H9 (cell line): ENCODE data around the gene TMEM178B. TPM values are rescaled to one million over a fixed set of nuclear protein-coding genes. Genes with fewer than 3 reads are reported as not detected.

ENCODE experiments used
- DNase-seq: peaks from one replicate; pipeline ENCODE4 v3.0.0-alpha.2; 2017
- H2AFZ ChIP-seq: one replicate; pipeline ENCODE4 v1.6.1; 2013; ENCODE audit warnings: mild to moderate bottlenecking, low read length, control low read depth, moderate library complexity
- H2AK5ac ChIP-seq: 2 replicates; pipeline ENCODE4 v1.6.1; 2013; ENCODE audit warnings: low read length, control low read depth, mixed read lengths; ENCODE audit not compliant: insufficient read length
- H2BK120ac ChIP-seq: one replicate; pipeline ENCODE4 v1.6.1; 2013; ENCODE audit warnings: low read depth, mild to moderate bottlenecking, low read length, control low read depth, inconsistent platforms; ENCODE audit not compliant: poor library complexity, severe bottlenecking
- H2BK12ac ChIP-seq: 2 replicates; pipeline ENCODE4 v1.6.1; 2013; ENCODE audit warnings: low read length, control low read depth, mixed read lengths, low read depth; ENCODE audit not compliant: insufficient read length
- H2BK15ac ChIP-seq: 2 replicates; pipeline ENCODE4 v1.6.1; 2013; ENCODE audit warnings: low read depth, low read length, control low read depth
- H2BK20ac ChIP-seq: one replicate; pipeline ENCODE4 v1.6.1; 2013; ENCODE audit warnings: low read depth, mild to moderate bottlenecking, low read length, control low read depth, inconsistent platforms; ENCODE audit not compliant: poor library complexity, severe bottlenecking
- H2BK5ac ChIP-seq: 2 replicates; pipeline ENCODE4 v1.6.1; 2013; ENCODE audit warnings: low read length, control low read depth, mixed read lengths; ENCODE audit not compliant: insufficient read length
- H3K14ac ChIP-seq: 2 replicates; pipeline ENCODE4 v1.6.1; 2013; ENCODE audit warnings: low read length, control low read depth; ENCODE audit not compliant: insufficient read depth
- H3K18ac ChIP-seq: 2 replicates; pipeline ENCODE4 v1.6.1; 2013; ENCODE audit warnings: low read depth, mild to moderate bottlenecking, mixed read lengths, low read length, control low read depth; ENCODE audit not compliant: insufficient read length
- H3K23ac ChIP-seq: 2 replicates; pipeline ENCODE4 v1.6.1; 2013; ENCODE audit warnings: low read length, control low read depth, mixed read lengths, low read depth; ENCODE audit not compliant: insufficient read length
- H3K23me2 ChIP-seq: 2 replicates; pipeline ENCODE4 v1.6.1; 2013; ENCODE audit warnings: low read depth, mild to moderate bottlenecking, mixed read lengths, low read length, control low read depth; ENCODE audit not compliant: insufficient read length, poor library complexity, severe bottlenecking
- H3K27ac ChIP-seq: 2 replicates; pipeline ENCODE4 v1.5.1; 2013; ENCODE audit warnings: low read length, control low read depth, mixed read lengths, low read depth; ENCODE audit not compliant: insufficient read length
- H3K27me3 ChIP-seq: 2 replicates; pipeline ENCODE4 v1.6.1; 2013; ENCODE audit warnings: low read length, control low read depth, inconsistent platforms; ENCODE audit not compliant: insufficient read depth
- H3K4ac ChIP-seq: 2 replicates; pipeline ENCODE4 v1.6.1; 2013; ENCODE audit warnings: low read depth, mild to moderate bottlenecking, control low read depth, inconsistent platforms, low read length, moderate library complexity
- H3K4me1 ChIP-seq: 2 replicates; pipeline ENCODE4 v1.6.1; 2013; ENCODE audit warnings: low read length, control low read depth, inconsistent platforms; ENCODE audit not compliant: insufficient read depth
- H3K4me2 ChIP-seq: 2 replicates; pipeline ENCODE4 v1.6.1; 2013; ENCODE audit warnings: low read length, control low read depth, mixed read lengths; ENCODE audit not compliant: insufficient read length, insufficient read depth
- H3K56ac ChIP-seq: 2 replicates; pipeline ENCODE4 v1.6.1; 2013; ENCODE audit warnings: low read depth, mild to moderate bottlenecking, mixed read lengths, low read length, control low read depth; ENCODE audit not compliant: insufficient read length
- H3K79me1 ChIP-seq: 2 replicates; pipeline ENCODE4 v1.6.1; 2013; ENCODE audit warnings: low read depth, mild to moderate bottlenecking, moderate library complexity, low read length, control low read depth, inconsistent platforms; ENCODE audit not compliant: insufficient read depth, poor library complexity, severe bottlenecking
- H3K79me2 ChIP-seq: 2 replicates; pipeline ENCODE4 v1.6.1; 2013; ENCODE audit warnings: low read length, control low read depth, inconsistent platforms; ENCODE audit not compliant: insufficient read depth
- H3K9ac ChIP-seq: 2 replicates; pipeline ENCODE4 v1.6.1; 2013; ENCODE audit warnings: low read length, control low read depth, mixed read lengths; ENCODE audit not compliant: insufficient read length; ENCODE audit errors: extremely low read depth
- H3K9me3 ChIP-seq: one replicate; pipeline ENCODE4 v1.6.1; 2013; ENCODE audit warnings: low read depth, low read length, inconsistent platforms; ENCODE audit not compliant: control insufficient read depth
- H3T11ph ChIP-seq: one replicate; pipeline ENCODE4 v1.6.1; 2013; ENCODE audit warnings: mild to moderate bottlenecking, low read length, control low read depth, inconsistent platforms
- H4K20me1 ChIP-seq: one replicate; pipeline ENCODE4 v1.6.1; 2013; ENCODE audit not compliant: control insufficient read depth, insufficient read length, insufficient read depth
- H4K5ac ChIP-seq: 2 replicates; pipeline ENCODE4 v1.6.1; 2013; ENCODE audit warnings: low read depth, mild to moderate bottlenecking, mixed read lengths, low read length, control low read depth; ENCODE audit not compliant: insufficient read length
- H4K8ac ChIP-seq: replicated peaks from 2 replicates; pipeline ENCODE4 v1.6.1; 2013; ENCODE audit warnings: low read length, control low read depth, mixed read lengths, low read depth; ENCODE audit not compliant: insufficient read length
- H4K91ac ChIP-seq: 2 replicates; pipeline ENCODE4 v1.6.1; 2013; ENCODE audit warnings: low read depth, mild to moderate bottlenecking, moderate library complexity, mixed read lengths, low read length, control low read depth; ENCODE audit not compliant: insufficient read length
- H3K27ac Mint-ChIP-seq, 3 experiments: 2 replicates in 2 of 3; 3 replicates in 1 of 3; pipeline ENCODE4 v1.8.0; 2020 to 2021; ENCODE audit warnings: mixed read lengths in 3 of 3, mild to moderate bottlenecking in 1 of 3, moderate library complexity in 1 of 3
- H3K27me3 Mint-ChIP-seq: 2 replicates; pipeline ENCODE4 v1.8.0; 2021; ENCODE audit warnings: low read depth, mild to moderate bottlenecking, moderate library complexity, mixed read lengths
- H3K36me3 Mint-ChIP-seq, 3 experiments: 2 replicates in 2 of 3; 3 replicates in 1 of 3; pipeline ENCODE4 v1.8.0; 2020 to 2021; ENCODE audit warnings: low read depth in 3 of 3, mixed read lengths in 3 of 3; ENCODE audit not compliant: insufficient read depth in 1 of 3
- H3K4me1 Mint-ChIP-seq, 2 experiments: 2 replicates each; pipeline ENCODE4 v1.8.0; 2020; ENCODE audit warnings: mixed read lengths in 2 of 2
- H3K4me3 Mint-ChIP-seq, 2 experiments: 2 replicates in 1 of 2; 3 replicates in 1 of 2; pipeline ENCODE4 v1.8.0; 2020 to 2021; ENCODE audit warnings: mild to moderate bottlenecking in 2 of 2, mixed read lengths in 2 of 2, moderate library complexity in 1 of 2
- H3K9me3 Mint-ChIP-seq, 2 experiments: 2 replicates in 1 of 2; 3 replicates in 1 of 2; pipeline ENCODE4 v1.8.0; 2020; ENCODE audit warnings: mild to moderate bottlenecking in 2 of 2, mixed read lengths in 2 of 2, moderate library complexity in 1 of 2
- CTCF ChIP-seq: fragments of 200-600 bp; sonication (generic); conservative IDR thresholded peaks from 3 replicates; pipeline ENCODE4 v1.8.0; 2021; ENCODE audit warnings: antibody characterized with exemption, mild to moderate bottlenecking
- WGBS: extraction: QIAGEN DNeasy Blood & Tissue Kit; methylation state at CpG from one replicate; pipeline ENCODE4 v1.1.7; 2013; ENCODE audit warnings: missing lambda C conversion rate, low lambda C conversion rate, mixed read lengths; ENCODE audit not compliant: insufficient read length; ENCODE audit errors: extremely low coverage; 5-methylcytosine and 5-hydroxymethylcytosine counted together
- total RNA-seq: library from RNA; stranded (reverse); gene quantifications from 2 replicates; pipeline ENCODE4 v1.2.1, GENCODE V29; 2021

The TMEM178B gene
- total RNA-seq, 1 experiment from 2014 or later: 11.3 TPM

- H3K4me1 ChIP-seq: no peaks in the 10 kb centered on the region
- no peak overlapping the region for H2BK12ac ChIP-seq
- no peaks in the 10 kb centered on the region for H3K27me3 ChIP-seq
- no peak overlapping the region for H3K14ac ChIP-seq
- H3K9ac ChIP-seq: no peak overlapping the region
- H2BK120ac ChIP-seq: no peak overlapping the region
- H4K8ac ChIP-seq: no peak overlapping the region
- no peak overlapping the region for H2AK5ac ChIP-seq
- no peaks in the 10 kb centered on the region for H3K9me3 ChIP-seq
- Mint-ChIP-seq H3K4me3 (no peak overlapping the region), H3K27me3 (no peaks in the 10 kb centered on the region), H3K36me3 (no peaks in the 10 kb centered on the region; a peak in 1 of 7 replicates), H3K27ac (no peak overlapping the region), H3K9me3 (no peaks in the 10 kb centered on the region), H3K4me1 (peaks cover 3 to 7% of the 10 kb centered on the region in 2 experiments; a peak in 2 of 4 replicates)
- no peak overlapping the region for H2AFZ ChIP-seq
- H4K5ac ChIP-seq: no peak overlapping the region
- DNase-seq: no peak
- no peak overlapping the region for H2BK20ac ChIP-seq
- H3K23me2 ChIP-seq: no peaks in the 10 kb centered on the region
- H3K4me2 ChIP-seq: no peak overlapping the region
- H2BK15ac ChIP-seq: no peak overlapping the region
- no peak overlapping the region for H3K18ac ChIP-seq
- no peak for TF ChIP-seq CTCF
- H2BK5ac ChIP-seq: no peak overlapping the region
- H4K20me1 ChIP-seq: no peaks in the 10 kb centered on the region
- no CpG with 5 or more reads among the region's 6 CpGs for WGBS
- H3K4ac ChIP-seq: no peak overlapping the region
- no peaks in the 10 kb centered on the region for H3K79me2 ChIP-seq
- H3K79me1 ChIP-seq: peaks cover 4% of the 10 kb centered on the region
- H3K23ac ChIP-seq: no peak overlapping the region
- no peak overlapping the region for H4K91ac ChIP-seq
- no peak overlapping the region for H3K27ac ChIP-seq
- H3T11ph ChIP-seq: no peak overlapping the region
- no peak overlapping the region for H3K56ac ChIP-seq
Measured at GRCh38 chr7:141154131-141154732, 80.4 kb downstream of the TMEM178B start.
